GM19468 (cell line): ENCODE measurements around the gene SPG21.

Experiments
- ATAC-seq: cut with Tn5 transposase; IDR thresholded peaks from one replicate; pipeline ENCODE4 v1.9.1; 2021; ENCODE audit warnings: mild to moderate bottlenecking, moderate library complexity, moderate number of reproducible peaks; ENCODE audit not compliant: unreplicated experiment; ENCODE audit errors: extremely low read depth

The SPG21 gene

DNA sequence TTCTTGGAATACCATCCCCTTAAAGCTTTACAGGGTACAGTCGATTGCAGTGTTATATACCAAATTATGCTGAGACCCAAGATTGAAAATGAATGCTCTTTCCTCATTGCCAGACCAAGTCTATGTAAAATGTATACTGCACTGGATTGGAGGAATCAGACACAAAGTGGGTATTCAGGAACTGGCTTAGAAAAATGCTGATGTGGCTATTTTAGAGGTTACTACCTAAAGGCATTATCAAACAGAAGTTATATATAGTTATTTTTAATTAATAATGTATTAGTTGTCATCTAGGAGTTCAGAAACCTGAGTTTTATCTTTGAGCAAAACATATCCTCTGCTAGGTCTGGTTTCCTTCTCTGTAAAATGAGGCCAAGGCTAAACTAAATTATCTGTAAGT, 3.6 kb upstream of the SPG21 start:
- no peak for ATAC-seq

GRCh38 chr15:64991536-64992135, 1.9 kb upstream of the SPG21 start:
- ATAC-seq = no peak

DNA sequence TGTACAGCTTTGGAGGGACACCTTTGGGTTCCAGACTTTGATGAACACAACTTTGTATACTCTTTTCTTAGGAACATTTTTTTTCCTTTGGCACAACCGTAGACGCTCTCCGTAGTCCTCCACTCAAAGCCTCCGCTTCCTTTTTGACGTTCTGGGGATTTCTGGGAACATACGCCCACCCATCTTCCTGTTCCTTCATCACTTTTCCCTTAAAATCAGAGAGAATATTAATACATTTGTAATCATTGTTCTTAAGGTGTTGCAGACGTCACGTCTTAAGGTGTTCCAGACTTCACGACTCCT, 405 bp upstream of the SPG21 start:
- ATAC-seq = no peak

- ATAC-seq = no peak
Observed at GRCh38 chr15:64987136-64987535, 2.6 kb downstream of the SPG21 start.

DNA sequence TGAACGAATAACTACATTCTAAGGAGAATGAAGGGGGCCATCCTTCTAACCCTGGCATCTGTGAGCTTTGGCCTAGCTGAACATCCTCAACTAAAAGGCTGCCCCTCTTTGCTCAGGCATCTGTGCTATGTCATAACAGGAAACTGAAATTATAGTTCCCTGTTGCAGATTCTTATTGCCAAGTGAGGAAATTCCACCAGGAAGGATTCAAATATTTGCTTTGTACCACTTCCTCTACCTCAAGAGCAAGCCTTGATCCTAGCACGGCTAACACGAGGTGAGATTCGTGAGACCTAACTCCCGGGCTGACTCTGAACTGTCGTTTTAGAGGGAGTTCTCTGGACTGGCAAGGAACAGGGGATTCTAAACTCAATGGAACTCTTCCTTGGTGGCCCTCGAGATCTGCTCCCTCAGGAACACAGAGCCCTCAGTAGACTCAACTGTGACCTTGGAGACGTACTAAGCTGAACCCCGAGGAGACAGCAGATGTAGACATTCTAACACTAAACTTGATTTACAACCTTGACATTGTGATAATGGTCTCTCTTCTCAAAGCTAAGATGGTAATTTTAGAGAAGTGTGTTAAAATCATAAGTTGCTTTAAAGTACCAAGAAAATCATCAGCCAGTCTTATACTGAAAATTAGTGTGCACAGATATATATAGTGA, 4.2 kb downstream of the SPG21 start:
- no peak for ATAC-seq

GRCh38 chr15:64982472-64982871, 7.2 kb downstream of the SPG21 start:
- ATAC-seq = no peak

GRCh38 chr15:64981812-64982431, 7.8 kb downstream of the SPG21 start:
- no peak for ATAC-seq

DNA sequence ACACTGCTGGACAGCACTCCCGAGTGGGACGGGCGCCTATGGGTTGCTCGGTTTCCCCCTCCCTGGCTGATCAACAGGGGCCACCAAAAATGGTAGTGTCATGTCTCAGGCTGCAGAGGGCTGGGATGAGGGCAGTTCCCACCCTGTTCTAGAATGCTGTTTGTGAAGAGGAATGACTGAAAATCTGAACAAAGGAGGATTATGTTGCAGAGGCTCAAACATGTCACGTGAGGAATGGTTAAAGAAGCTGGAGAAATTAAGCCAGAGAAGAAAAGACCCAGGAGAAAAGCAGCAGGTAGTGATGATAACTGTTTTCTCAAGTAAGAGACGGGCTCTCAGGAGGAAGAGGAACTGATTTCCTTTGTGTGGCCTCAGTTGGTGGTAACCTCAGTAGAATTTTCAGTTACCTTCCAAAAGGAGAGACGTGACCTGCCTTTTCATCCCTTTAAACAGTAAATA, 10.4 kb downstream of the SPG21 start:
- ATAC-seq = no peak

DNA sequence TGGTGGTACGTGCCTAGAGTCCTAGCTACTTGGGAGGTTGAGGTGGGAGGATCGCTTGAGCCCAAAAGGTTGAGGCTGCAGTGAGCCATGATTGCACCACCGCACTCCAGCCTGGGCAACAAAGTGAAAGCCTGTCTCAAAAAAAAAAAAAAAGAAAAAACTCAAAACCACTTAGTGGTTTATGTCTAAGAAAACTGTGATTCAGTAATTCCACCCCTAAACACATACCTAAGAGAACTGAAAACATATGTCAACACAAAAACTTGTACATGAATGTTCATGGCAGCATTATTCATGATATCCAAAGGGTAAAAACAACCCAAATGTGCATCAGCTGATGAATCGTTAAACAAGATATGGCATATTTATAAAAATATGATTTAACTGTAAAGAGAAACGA, 14.3 kb downstream of the SPG21 start:
- ATAC-seq = no peak

GRCh38 chr15:64970698-64971097, 19.0 kb downstream of the SPG21 start:
- ATAC-seq = no peak

DNA sequence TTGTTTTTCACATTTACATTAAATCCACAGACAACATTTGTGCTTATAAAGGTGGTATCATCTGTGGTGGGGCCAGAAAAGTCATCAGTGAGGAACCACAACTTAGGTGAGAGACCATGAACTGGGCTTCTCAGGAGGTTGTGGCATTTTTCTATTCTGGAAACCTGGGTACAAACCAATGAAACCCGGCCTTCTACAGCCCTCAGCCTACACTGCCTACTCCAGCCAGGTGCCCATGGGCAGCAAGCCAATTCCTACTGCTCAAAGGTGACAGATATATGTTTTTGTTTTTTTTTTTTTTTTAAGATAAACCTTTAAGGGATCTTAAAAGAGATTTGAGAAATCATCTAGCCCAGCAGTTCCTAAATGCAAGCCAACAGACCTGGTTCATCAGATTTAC, 20.3 kb downstream of the SPG21 start:
- no peak for ATAC-seq

DNA sequence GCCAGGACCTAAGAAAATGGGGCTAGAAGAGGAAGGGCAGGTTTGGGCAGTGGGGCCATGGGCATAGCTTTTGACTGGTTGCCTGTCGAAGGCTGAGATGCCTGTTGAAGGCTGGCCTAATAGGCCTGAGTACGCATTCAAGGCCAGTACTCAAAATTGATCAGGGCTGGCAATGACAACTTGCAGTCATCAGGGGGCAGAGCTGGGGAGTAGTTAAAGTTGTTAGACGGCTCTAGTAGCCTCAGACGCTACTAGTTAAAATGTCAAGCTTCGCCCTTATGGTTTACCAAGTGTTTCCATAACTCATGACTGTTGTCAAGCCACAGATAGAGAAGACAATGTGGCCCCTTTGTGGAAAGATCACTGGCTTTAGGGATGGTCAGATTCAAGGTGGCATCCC, 28.7 kb downstream of the SPG21 start:
- no peak for ATAC-seq

DNA sequence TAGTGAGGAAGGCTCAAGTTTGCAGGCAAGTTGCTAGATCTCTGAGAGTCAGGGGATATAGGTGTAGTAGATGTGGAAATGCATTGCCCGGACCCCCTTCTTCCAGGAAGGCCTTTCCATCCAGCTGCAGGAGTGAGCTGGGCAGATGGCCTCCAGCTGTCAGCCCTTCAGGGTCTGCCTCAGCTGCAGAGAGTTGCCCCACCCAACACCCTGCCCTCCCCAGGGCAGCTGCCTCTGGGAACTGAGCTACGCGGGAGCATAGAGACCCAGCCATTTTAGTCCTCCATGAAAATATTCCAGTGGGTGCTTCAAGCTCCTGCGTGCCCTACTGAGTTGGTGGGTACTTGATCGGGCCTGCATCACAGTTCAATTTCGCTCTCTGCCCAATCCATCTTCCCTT, 29.6 kb downstream of the SPG21 start:
- no peak for ATAC-seq

DNA sequence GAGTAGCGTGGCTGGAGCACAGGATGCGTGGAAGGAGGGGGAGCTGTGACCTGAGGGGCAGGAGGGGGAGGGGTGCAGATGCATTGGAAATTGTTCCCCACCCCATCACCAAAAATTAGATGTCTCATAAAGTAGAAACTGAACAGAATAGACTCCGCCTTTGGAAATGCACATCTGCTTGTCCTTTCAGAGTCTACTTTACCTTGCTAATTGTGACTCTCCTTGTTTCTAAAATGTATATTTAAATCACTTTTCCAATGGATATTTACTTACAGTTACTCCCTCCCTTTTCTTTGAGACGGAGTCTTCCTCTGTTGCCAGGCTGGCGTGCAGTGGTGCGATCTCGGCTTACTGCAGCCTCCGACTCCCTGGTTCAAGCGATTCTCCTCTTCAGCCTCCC, 30.6 kb downstream of the SPG21 start:
- ATAC-seq = no peak

GRCh38 chr15:64954395-64954794, 35.3 kb downstream of the SPG21 start:
- no peak for ATAC-seq

DNA sequence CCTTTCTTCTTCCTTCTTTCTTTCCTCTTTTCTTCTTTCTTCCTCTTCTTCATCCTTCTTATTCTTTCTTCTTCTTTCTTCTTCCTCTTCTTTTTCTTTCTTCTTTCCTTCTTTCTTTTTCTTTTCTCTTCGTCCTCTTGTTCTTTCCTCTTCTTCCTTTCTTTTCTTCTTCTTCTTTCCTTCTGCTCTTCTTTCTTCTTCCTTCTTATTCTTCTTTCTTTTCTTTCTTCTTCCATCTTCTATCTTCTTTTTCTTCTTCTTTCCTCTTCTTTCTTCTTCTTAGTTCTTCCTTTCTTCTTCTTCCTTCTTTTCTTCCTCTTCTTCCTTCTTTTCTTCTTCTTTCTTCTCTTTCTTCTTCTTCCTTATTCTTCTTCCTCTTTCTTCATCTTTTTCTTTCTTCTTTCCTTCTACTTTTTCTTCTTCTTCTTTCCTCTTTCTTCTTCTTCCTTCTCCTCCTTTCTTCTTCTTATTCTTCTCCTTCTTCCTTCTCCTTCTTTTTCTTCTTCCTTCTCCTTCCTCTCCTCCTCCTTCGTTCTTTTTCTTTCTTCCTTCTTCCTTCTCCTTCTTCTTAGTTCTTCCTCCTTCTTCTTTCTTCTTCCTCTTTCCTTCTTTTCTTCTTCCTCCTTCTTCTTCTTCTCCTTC, 37.8 kb downstream of the SPG21 start:
- no peak for ATAC-seq

DNA sequence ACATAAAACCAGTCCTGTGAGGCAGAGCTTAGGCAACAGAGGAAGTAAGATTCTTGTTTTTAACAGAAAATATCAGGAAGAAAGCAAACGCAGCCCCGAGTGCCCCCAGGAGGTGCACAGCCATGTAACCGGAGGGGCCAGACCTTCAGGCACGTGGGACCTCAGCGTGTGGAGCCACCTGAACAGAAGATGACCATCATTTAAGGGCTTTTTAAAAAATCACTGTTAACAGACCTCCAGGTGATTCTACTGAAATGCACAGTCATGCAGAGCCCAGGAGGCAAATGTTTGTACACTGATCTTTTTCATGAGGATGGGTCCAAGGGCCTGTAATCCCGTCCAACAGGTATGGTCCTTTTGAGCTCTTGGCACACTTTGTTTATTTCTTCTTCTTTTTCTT, 38.8 kb downstream of the SPG21 start:
- ATAC-seq = no peak

DNA sequence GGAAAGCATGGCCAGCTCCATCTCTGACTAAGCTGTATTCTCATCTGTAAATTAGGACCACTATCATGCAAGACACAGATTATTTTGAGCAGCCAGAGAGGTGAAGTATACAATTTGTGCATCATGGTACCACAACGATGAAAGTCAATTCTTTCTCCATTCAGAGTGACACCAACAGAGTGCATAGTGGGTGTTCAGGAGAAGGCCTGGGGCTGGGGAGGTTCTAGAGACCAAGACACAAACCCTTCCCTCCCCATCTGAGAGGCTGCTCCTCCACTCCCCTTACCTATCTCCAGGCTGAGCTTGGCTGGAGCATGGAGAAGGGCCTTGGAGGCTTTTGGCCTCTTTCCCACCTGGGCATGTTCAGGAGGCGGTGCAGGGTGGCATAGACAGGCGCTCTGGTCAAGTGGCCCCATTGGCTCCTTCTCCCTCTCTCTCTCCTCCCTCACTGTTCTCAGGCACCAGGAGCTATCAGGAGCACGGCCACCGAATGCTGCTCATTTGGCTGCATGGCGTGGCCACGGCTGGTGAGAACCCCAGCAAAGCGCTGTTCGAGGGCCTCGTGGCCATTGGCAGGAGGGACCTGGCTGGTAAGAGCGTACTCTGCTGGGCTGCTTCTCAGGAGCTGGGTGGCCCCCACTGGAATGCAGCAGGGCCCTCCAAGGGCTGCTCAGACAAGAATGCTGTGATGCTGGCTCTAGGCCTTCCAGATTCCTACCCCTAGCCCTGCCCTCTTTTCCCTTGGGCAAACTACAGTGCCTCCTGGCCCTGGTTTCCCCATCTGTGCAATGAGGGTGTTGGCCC, 40.1 kb downstream of the SPG21 start:
- ATAC-seq = no peak

DNA sequence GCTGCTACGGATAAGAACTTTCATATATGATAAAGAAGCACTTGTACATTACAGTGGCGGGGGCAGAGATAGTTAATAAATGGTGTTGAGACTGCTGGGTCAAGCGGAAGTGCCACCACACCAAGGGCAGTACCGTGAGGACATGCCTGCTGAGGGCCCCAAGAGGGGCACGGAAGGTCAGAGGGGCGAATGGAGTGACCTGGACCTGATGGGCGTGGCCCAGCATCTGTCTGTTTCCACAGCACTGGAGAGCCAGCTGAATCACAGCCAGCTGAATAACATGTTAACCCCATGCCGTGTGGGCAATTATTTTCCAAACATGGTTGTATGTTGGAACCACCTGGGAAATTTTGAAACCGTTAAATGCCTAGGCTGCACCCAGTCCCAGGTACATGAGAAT, 40.8 kb downstream of the SPG21 start:
- no peak for ATAC-seq

GRCh38 chr15:64947211-64947610, 42.5 kb downstream of the SPG21 start:
- ATAC-seq = no peak

GRCh38 chr15:64944961-64945360, 44.8 kb downstream of the SPG21 start:
- no peak for ATAC-seq
